GM20000 (cell line): ENCODE data around the gene MET.

Source experiments
- DNase-seq: peaks from one replicate; pipeline ENCODE4 v3.0.0; 2012; ENCODE audit warnings: low spot score
- CTCF ChIP-seq: IDR thresholded peaks from 2 replicates; pipeline ENCODE4 v1.5.1; 2012; ENCODE audit warnings: mild to moderate bottlenecking, control low read depth; ENCODE audit errors: extremely low read depth, missing control alignments

The MET gene

GRCh38 chr7:116769546-116769945, 97.5 kb downstream of the MET start:
- no peak for TF ChIP-seq CTCF
- no peak for DNase-seq

- DNase-seq: no peak
- TF ChIP-seq CTCF: no peak
Measured at GRCh38 chr7:116770941-116771340, 98.9 kb downstream of the MET start.

GRCh38 chr7:116771640-116772039, 99.6 kb downstream of the MET start:
- DNase-seq: no peak
- TF ChIP-seq CTCF: no peak

- no peak for TF ChIP-seq CTCF
- DNase-seq: no peak
Measured at GRCh38 chr7:116772423-116772863, 100.4 kb downstream of the MET start.

GRCh38 chr7:116772926-116773749, 101.1 kb downstream of the MET start:
- DNase-seq: no peak
- no peak for TF ChIP-seq CTCF

GRCh38 chr7:116776046-116776445, 104.0 kb downstream of the MET start:
- DNase-seq: no peak
- TF ChIP-seq CTCF: no peak

- DNase-seq: no peak
- no peak for TF ChIP-seq CTCF
Measured at GRCh38 chr7:116776610-116777289, 104.8 kb downstream of the MET start.
